ENCODE measurements around the gene TSPEAR.

TSPEAR gene

GRCh38 chr21:44496564-44497550, 214.5 kb downstream of the TSPEAR start:
- no peak for DNase-seq

- DNase-seq = no peak
Measured at GRCh38 chr21:44495611-44496563, 215.5 kb downstream of the TSPEAR start.

GRCh38 chr21:44494956-44495355, 216.4 kb downstream of the TSPEAR start:
- no peak for DNase-seq

GRCh38 chr21:44494418-44494817, 217.0 kb downstream of the TSPEAR start:
- no peak for DNase-seq

GRCh38 chr21:44492567-44493385, 218.6 kb downstream of the TSPEAR start:
- no peak for DNase-seq

- DNase-seq = no peak
Measured at GRCh38 chr21:44490816-44491215, 220.6 kb downstream of the TSPEAR start.

- no peak for DNase-seq
Measured at GRCh38 chr21:44490405-44490804, 221.0 kb downstream of the TSPEAR start.

GRCh38 chr21:44489962-44490361, 221.4 kb downstream of the TSPEAR start:
- DNase-seq = no peak

- peak; percentile 41 for DNase-seq
Measured at GRCh38 chr21:44487831-44488230, 223.5 kb downstream of the TSPEAR start.

GRCh38 chr21:44486302-44486701, 225.1 kb downstream of the TSPEAR start:
- no peak for DNase-seq

- no peak for DNase-seq
Measured at GRCh38 chr21:44485796-44486195, 225.6 kb downstream of the TSPEAR start.

GRCh38 chr21:44485254-44485793, 226.0 kb downstream of the TSPEAR start:
- peak; percentile 44 for DNase-seq

- DNase-seq = no peak
Measured at GRCh38 chr21:44484498-44485253, 226.7 kb downstream of the TSPEAR start.

- no peak for DNase-seq
Measured at GRCh38 chr21:44483288-44484237, 227.8 kb downstream of the TSPEAR start.

- DNase-seq = no peak
Measured at GRCh38 chr21:44482581-44483287, 228.6 kb downstream of the TSPEAR start.

GRCh38 chr21:44480200-44481053, 230.9 kb downstream of the TSPEAR start:
- no peak for DNase-seq

GRCh38 chr21:44479556-44480199, 231.7 kb downstream of the TSPEAR start:
- peak; percentile 59 for DNase-seq

GRCh38 chr21:44478801-44479167, 232.6 kb downstream of the TSPEAR start:
- no peak for DNase-seq
